Fibroblast of skin of right quadriceps (primary cell): ENCODE measurements around the gene COPZ1.
"Not testable (repeated sequence)": the region's sequence is repeated elsewhere in the genome, so short reads cannot be mapped to it uniquely, and the experiment has no call there.

Experiments used
- DNase-seq: peaks from one replicate; pipeline ENCODE4 v3.0.0-alpha.2; 2013

Gene COPZ1

GRCh38 chr12:54337280-54337842 is 12.4 kb downstream of the COPZ1 start:
- DNase-seq: peak; percentile 16

- no peak for DNase-seq
These were observed 13.1 kb downstream of the COPZ1 start for GRCh38 chr12:54337854-54338650.

- DNase-seq: peak; percentile 51
These were observed 13.9 kb downstream of the COPZ1 start for GRCh38 chr12:54338698-54339296.

DNA sequence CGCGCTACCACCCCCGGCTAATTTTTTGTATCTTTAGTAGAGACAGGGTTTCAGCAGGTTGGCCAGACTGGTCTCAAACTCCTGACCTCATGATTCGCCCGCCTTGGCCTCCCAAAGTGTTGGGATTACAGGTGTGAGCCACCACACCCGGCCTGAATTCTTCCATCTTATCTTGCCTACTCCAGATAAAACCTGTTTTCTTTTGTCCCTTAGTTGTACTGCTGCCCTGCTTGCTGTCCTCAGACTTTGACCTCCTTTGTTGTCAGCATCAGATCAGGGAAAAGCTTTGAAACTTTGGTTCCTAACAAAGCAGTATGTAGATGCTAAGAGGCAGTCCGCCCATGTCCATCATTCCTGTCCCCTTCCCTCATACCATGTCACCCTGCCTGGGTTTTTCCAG is 15.9 kb downstream of the COPZ1 start:
- DNase-seq: no peak

- no peak for DNase-seq
These were observed 16.7 kb downstream of the COPZ1 start for GRCh38 chr12:54341378-54342300.

DNA sequence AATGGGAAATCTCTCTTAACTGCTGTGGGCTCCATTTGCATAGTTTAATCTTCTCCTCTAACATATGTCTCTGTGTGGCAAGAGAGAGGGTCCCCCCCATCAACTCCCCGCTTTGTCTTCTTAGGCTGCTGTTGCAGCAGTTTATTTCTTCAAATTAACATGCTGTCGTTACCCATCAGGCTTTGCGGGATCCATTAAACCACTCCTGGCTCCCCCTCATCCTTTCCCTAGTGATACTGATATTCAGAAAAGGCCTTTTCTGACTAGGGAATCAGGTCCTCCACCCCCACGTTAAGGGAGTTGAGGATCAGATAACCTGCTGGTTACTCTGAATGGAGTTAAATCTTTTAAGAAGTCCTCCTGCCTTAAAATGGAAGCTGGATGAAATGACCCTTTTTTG is 24.1 kb downstream of the COPZ1 start:
- no peak for DNase-seq

DNA sequence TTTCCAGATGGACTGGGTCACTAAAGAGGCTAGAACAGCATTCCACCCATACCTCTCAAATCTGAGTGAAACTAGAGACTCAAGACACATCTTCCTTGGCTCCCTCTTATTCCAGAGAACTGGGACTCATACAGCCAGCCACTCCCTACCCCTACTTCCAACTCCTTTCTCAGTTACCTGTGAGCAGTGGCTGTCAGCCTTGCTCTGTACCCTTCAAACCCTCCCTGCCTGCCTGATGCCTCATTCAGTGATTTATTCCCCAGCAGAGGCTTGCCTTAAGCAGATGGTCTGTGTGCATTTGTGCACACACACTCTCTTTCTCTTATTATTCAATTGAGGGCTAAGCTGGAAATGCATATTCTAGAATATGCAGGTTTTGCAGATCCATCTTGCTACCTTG is 24.7 kb downstream of the COPZ1 start:
- DNase-seq: no peak

DNA sequence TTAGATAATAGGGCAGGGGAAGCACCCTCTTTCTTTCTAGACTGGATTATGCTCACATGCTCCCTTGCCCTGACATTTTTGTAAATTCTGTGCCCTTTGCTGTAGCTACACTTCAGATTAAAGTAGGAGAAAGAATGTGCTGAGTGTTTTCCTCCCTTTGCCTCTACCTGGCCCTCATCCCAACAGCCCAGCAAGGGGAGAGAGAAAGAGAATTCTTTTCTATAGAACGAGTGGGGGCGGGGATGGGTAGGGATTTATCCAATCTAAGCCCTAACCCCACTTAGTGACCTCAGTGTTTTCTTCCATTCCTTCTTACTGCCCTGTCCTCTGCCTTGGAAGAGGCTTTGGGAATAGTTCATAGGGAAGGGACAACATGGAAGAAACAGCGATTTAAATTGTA is 25.8 kb downstream of the COPZ1 start:
- no peak for DNase-seq

GRCh38 chr12:54351341-54351740 is 26.4 kb downstream of the COPZ1 start:
- no peak for DNase-seq

DNA sequence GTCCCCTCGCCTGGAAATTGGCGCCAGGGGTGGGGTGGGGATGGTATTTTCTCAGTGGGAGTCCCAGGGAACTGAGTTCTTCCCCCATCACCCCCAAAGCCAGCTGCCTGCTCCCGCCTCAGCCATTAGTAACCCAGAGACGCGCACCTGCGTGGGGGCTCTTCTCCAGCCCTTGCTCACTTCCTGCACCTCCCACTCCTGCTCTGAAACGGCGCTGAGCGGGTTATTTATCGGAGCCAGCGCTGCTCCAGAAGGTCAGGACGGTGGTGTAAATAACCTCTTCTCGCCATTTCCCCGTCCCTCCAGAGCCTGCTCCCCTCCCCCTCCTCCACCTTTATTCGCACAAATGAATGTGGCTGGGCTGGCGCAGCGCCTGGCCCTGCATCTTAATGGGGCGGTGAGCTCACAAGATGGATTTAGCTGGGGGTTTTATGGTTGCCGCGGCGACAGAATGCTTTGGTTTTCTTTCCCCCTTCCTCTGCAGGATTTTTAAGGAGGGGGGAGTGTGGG is 27.1 kb downstream of the COPZ1 start:
- peak; percentile 87 for DNase-seq

GRCh38 chr12:54352891-54353874 is 28.3 kb downstream of the COPZ1 start:
- DNase-seq: peak; percentile 84

DNA sequence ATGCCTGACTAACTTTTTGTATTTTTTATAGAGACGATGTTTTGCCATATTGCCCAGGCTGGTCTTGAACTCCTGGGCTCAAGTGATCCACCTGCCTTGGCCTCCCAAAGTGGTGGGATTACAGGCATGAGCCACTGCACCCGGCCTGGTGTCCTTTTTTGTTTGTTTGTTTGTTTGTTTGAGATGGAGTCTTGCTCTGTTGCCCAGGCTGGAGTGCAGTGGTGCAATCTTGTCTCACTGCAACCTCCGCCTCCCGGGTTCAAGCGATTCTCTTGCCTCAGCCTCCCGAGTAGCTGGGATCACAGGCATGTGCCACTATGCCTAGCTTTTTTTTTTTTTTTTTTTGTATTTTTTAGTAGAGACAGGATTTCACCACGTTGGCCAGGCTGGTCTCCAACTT is 29.3 kb downstream of the COPZ1 start:
- not testable (repeated sequence) for DNase-seq

- DNase-seq: no peak
These were observed 30.3 kb downstream of the COPZ1 start for GRCh38 chr12:54355104-54355815.

DNA sequence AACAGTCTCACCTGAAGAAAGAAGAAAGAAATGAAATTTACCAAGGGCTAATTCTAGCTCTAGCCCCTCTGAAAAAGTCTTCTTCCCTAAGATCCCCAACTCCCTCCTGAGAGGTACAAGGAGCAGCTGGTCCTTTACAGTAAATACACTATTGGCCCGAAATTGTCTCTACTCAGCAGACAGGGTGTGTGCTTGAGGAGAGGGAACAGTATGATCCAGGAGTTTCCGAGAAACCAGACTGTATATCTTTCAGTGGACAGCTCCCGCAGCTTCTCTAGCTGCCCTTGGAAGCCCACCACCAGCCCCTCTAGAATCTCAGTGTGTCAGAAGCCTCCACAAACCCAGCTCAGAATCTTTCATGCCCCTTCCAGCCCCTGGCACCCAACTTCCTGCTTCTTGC is 31.3 kb downstream of the COPZ1 start:
- no peak for DNase-seq

GRCh38 chr12:54356951-54357356 is 32.0 kb downstream of the COPZ1 start:
- DNase-seq: peak; percentile 78

DNA sequence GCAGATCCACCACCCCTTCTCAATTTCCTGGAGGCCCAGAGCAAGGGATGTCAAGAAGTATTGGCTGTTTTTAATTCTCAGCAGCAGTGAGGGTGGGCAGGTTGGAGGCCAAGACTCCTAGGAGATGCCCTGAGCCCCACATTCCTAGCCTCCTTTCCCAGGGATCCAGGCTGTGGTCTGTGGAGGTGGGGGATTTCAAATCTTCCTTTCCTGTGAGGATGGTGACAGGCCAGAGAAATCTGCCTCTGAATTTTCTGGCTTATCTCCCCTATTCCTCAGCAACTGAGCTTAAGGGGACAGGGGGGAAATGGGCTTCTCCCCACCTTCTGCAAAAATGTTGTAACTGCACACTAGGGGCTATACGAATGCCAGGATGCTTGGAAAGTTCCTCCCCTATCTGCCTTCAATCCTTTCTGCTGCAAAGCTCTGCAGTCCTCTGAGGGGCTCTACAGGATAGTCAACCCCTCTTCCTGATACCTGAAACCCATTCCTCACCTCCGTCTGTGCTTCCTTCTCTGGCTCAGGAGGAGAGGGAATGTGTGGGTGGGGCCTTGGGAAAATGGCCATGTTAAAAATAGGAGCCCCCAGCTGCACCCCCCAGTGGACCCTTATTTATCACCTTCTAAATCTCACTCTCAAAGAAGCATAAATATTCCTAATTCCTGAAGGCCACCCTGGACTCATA is 32.7 kb downstream of the COPZ1 start:
- DNase-seq: no peak

DNA sequence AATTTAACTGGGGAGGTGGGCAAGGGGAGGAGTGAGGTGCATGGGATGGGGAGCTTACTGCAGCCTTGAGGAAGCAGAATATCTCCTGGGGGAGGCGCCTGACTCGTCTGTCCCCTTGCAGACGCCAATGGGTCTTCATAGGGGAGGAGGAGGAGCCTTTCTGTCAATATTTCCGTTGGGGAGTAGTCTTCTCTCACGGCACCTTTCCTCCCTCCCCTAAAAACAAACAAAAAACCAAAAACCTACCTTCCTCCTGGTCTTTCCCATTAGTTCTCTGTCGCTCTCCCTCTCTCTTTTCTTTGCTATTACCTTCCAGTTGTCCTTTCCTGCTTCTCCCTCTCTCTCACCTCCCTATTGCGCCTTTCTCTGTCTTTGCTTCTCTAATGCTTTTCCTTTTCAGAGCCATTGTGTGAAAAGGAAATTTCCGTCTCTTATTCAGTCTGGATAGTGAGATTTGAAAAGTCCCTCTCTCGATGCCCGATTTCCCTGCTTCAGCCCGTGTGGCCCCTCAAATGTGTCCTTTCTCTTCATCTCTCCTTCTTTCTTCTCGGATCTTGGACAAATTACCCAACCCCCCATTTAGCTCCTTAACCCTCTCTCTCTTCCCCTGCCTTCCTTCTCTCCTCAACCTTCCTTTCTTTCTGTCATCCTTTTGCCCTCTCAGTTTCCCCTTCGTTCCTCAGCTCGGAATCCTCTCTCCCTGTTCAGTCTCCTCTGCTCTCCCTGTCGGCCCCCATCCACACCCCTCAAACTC is 33.4 kb downstream of the COPZ1 start:
- DNase-seq: peak; percentile 63

DNA sequence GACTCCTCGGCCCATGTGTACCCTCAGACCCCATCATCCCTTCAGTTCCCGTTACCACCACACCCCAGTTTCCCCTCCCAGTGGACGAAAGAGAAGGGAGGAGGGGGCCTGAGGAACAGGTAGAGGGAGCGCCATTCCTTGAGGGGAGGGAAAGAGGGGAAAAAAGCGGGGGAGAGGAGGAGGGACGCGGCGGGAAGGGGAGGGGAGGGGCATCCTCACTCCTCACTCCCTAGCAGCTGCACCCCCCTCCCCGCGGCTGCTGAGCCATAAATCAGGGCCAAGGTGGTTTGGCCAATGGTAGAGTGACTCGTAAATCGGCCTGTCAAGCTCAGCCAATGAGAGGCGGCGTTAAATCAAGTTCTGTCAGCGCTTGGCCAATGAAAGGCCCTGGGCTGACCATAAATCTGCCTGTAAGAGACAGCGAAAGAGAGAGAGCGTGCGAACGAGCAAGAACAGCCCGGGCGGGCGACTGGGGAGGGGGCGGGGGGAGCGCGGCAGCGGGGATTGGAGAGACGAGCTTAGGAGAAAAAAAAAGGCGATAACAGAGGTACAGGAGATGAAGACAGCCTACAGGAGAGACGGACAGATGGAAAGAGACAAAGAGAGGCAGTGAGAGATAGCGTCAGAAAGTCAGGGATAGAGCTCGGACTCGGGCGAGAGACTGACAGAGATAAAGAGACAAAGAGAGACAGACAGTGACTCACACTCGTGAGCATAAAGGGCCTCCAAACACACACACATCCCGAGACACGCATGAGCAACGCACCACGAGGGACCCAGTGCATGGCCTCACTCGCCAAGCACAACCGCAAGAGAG is 34.2 kb downstream of the COPZ1 start:
- DNase-seq: peak; percentile 100
